Fibroblast of skin of right quadriceps (primary cell): ENCODE data around the gene TMOD2.

Experiments used
- DNase-seq: peaks from one replicate; pipeline ENCODE4 v3.0.0-alpha.2; 2013

TMOD2 gene

GRCh38 chr15:51828621-51829375, 77.4 kb downstream of the TMOD2 start:
- peak; percentile 29 for DNase-seq

- DNase-seq, result peak; percentile 87
These were observed 78.2 kb downstream of the TMOD2 start, which contains the start of gene TMOD3 for GRCh38 chr15:51829376-51830275. TSS of gene TMOD3 (plus strand) at chr15:51829653. CDS start at chr15:51862885, 33,232 bp downstream.

- DNase-seq, result peak; percentile 18
These were observed 78.9 kb downstream of the TMOD2 start for GRCh38 chr15:51830276-51830806.

GRCh38 chr15:51833772-51834171, 82.4 kb downstream of the TMOD2 start:
- no peak for DNase-seq

- peak; percentile 9 for DNase-seq
These were observed 86.4 kb downstream of the TMOD2 start for GRCh38 chr15:51837792-51838251.

GRCh38 chr15:51838270-51838669, 86.9 kb downstream of the TMOD2 start:
- no peak for DNase-seq

- DNase-seq, result no peak
These were observed 89.3 kb downstream of the TMOD2 start for GRCh38 chr15:51840692-51841091.

- DNase-seq, result no peak
These were observed 90.1 kb downstream of the TMOD2 start for GRCh38 chr15:51841406-51842040.

GRCh38 chr15:51842265-51842664, 90.9 kb downstream of the TMOD2 start:
- DNase-seq, result no peak

GRCh38 chr15:51842852-51843737, 91.7 kb downstream of the TMOD2 start:
- peak; percentile 41 for DNase-seq

- no peak for DNase-seq
These were observed 93.5 kb downstream of the TMOD2 start for GRCh38 chr15:51844747-51845426.

- no peak for DNase-seq
These were observed 94.7 kb downstream of the TMOD2 start for GRCh38 chr15:51846066-51846462.

- peak; percentile 76 for DNase-seq
These were observed 95.2 kb downstream of the TMOD2 start for GRCh38 chr15:51846463-51847230.

GRCh38 chr15:51848811-51849210, 97.4 kb downstream of the TMOD2 start:
- no peak for DNase-seq

GRCh38 chr15:51849860-51850259, 98.5 kb downstream of the TMOD2 start:
- DNase-seq, result peak; percentile 7

GRCh38 chr15:51853998-51854397, 102.6 kb downstream of the TMOD2 start:
- no peak for DNase-seq

GRCh38 chr15:51855612-51856011, 104.2 kb downstream of the TMOD2 start:
- DNase-seq, result no peak

- no peak for DNase-seq
These were observed 105.5 kb downstream of the TMOD2 start for GRCh38 chr15:51856714-51857380.

- DNase-seq, result no peak
These were observed 110.4 kb downstream of the TMOD2 start for GRCh38 chr15:51861557-51862359.
